Measurements from ENCODE around the gene LHFPL6.

LHFPL6 gene

GRCh38 chr13:39510316-39510695 lies 92.7 kb downstream of the LHFPL6 start:
- no peak for DNase-seq (ENCODE audit: low spot score)

GRCh38 chr13:39509616-39510315 lies 93.2 kb downstream of the LHFPL6 start:
- no peak for DNase-seq (ENCODE audit: low spot score)

DNA sequence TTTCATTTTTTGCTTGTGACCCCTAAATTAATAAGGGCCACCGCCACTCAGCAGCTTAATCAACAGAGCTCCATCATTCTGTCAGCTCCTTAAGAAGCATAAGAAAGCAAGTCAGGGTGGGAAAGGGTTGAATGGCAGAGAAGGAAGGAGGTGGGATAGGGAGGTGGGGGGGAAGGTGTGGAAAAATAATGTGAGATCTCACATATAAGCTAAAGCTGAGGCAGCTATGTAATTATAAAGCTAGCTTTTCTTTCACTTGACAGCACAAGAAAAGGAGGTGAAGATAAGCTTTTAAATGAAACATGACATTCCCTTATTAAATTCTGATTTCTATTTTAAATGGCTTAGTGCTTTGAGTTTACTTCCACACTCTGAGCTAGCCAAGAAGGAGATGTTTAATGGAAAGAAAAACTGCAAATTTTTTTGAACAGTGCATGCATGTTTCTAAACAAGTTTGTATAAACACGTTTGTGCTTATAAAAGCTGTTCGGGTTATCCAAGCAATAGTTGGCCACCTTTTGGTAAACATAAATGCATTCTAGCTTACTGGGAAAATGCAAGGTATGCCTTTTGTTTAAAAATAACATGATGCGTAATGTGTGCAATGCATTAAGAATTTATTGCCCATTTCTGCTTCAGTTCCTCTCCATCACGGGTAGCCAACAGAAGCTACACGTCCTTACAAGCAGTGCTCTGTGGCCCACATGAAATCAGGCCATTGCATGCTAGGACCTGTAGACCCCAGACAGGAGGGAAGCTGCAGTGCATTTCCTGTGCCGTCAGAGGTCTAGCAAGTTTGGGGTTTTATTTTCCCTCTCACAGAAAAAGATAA lies 96.2 kb downstream of the LHFPL6 start:
- DNase-seq (ENCODE audit: low spot score), result no peak

DNA sequence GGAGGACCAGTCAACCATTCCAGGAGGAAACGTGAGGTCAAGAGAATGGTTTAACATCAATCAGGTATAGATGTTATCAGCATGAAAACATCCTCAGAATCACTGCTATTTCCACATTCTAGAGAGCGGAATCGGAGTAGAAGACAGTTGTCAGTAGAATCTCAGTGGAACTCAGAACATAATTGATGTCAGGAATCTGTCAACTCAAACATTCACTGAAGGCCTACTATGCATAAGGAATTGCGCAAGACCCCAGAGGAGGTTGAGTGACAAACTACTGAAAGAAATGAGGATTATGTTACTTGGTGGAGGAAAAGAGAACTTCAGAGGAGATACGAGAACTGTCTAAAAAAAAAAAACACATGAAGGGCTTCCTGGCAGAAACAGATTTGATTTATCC lies 97.8 kb downstream of the LHFPL6 start:
- no peak for DNase-seq (ENCODE audit: low spot score)

DNA sequence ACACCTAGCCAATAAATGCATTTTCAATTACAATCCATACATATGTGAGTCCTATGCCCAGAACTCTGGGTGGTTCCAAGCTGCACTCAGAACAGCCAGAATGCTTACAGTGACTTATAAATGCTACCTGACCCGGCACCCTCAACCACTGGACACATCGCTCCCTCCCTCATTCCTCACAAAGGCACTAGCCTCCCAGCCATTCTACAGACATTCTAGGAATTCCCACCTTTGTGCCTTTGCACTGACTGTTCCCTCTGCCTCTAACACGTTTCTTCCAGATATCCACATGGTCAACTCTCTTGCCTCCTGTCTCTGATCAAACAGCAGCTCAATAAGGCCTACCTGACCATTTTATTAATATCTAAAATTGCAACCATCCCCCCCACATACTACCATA lies 99.9 kb downstream of the LHFPL6 start:
- DNase-seq (ENCODE audit: low spot score), result no peak

DNA sequence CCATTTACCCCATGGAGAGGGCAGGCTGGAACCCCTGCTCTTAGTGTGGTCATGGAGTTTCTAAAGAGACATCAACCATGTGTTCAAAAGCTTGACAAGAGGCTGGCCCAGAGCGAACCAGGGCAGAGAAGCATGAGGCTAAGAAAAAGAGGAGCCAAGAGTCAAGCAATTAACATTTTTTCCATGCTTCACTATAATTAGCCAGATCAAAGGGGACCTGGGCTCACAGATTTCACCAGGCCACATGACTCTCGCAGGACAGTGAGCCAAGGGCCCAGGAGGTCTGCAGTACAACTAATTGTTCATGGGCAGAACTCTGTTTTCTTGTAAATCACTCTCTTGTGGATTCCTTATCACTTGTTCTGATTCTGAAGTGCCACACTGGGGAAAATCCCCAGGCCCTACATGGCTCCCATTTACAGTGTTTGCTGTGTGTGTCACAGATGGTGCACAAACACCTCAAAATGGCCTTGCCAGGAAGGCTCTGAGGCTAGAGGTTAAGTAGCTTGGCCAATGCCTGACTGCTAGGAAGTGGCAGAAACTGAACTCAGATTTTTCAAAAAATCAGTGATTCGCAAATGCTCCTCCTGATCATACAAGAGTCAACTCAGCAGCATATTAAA lies 101.2 kb downstream of the LHFPL6 start:
- DNase-seq (ENCODE audit: low spot score), result no peak

DNA sequence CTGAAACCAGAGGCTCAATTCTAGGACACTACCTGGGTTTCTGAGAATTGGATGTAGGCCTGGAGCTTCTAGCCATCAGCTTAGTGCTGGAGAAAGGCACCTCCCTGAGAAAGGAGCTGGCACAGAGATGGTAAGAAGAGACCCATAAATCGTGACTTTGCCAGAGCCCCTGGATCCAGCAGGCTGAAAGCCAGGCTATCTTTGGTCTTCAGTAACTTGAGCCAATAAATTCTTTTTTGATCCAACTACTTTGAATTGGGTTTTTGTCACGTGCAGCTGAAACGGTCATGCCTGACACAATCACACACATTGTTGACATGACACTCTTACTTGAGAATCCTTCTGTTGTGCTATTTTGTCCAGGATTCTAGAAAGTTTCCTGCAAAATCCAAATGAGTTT lies 103.4 kb downstream of the LHFPL6 start:
- no peak for DNase-seq (ENCODE audit: low spot score)

DNA sequence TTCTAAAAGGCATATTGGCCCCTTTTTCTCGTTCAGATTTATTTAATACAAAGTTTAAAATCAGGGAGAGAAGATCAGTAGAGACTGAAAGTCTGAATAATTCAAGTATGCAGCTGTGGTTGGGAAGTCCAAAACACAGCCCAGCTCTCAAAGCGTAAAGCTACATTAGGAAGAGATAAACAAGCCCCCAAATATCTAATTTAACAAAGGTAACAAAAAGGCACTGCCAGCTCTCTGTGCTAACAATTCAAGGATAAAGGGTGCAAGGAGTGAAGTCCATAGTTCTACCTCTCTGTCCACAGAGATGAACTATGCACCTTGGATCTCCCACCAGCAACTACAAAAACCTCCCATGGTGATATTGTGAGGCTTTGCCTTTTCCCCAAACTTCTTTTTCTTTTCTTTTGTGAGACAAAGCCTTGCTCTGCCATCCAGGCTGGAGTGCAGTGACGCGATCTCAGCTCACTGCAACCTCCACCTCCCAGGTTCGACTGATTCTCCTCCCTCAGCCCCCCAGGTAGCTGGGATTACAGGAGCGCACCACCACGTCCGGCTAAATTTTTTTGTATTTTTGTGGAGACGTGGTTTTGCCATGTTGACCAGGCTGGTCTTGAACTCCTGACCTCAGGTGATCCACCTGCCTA lies 104.4 kb downstream of the LHFPL6 start:
- no peak for DNase-seq (ENCODE audit: low spot score)

- DNase-seq (ENCODE audit: low spot score), result no peak
These were observed 106.5 kb downstream of the LHFPL6 start for GRCh38 chr13:39496506-39496905.

GRCh38 chr13:39494633-39495032 lies 108.4 kb downstream of the LHFPL6 start:
- DNase-seq (ENCODE audit: low spot score), result no peak

- no peak for DNase-seq (ENCODE audit: low spot score)
These were observed 109.0 kb downstream of the LHFPL6 start for GRCh38 chr13:39494006-39494405.

DNA sequence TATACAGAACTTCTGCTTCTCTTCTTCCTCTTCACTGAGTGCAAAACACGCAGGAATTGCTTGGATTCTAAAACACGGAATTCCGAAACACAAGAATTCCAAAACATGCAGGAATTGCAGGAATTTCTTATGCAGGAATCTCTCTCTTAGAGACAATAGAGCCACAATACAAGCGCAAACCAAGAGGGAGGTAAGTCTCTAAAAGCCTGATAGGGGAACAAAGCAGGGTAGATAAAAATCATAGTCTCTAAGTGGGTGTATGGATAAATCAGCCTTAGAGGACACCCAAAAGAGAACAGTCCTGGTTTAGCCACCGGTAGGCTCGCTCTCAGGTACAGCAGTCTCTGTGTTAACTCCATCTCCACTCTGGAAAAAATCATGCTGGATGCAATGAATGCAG lies 112.9 kb downstream of the LHFPL6 start:
- DNase-seq (ENCODE audit: low spot score), result no peak

- no peak for DNase-seq (ENCODE audit: low spot score)
These were observed 116.2 kb downstream of the LHFPL6 start for GRCh38 chr13:39486758-39487157.

GRCh38 chr13:39485314-39485700 lies 117.7 kb downstream of the LHFPL6 start:
- DNase-seq (ENCODE audit: low spot score), result no peak

GRCh38 chr13:39484506-39485313 lies 118.3 kb downstream of the LHFPL6 start:
- DNase-seq (ENCODE audit: low spot score), result no peak

- no peak for DNase-seq (ENCODE audit: low spot score)
These were observed 119.7 kb downstream of the LHFPL6 start for GRCh38 chr13:39483326-39483725.

GRCh38 chr13:39481491-39481890 lies 121.5 kb downstream of the LHFPL6 start:
- no peak for DNase-seq (ENCODE audit: low spot score)

GRCh38 chr13:39474600-39474999 lies 128.4 kb downstream of the LHFPL6 start:
- DNase-seq (ENCODE audit: low spot score), result no peak

GRCh38 chr13:39469676-39470075 lies 133.3 kb downstream of the LHFPL6 start:
- no peak for DNase-seq (ENCODE audit: low spot score)

DNA sequence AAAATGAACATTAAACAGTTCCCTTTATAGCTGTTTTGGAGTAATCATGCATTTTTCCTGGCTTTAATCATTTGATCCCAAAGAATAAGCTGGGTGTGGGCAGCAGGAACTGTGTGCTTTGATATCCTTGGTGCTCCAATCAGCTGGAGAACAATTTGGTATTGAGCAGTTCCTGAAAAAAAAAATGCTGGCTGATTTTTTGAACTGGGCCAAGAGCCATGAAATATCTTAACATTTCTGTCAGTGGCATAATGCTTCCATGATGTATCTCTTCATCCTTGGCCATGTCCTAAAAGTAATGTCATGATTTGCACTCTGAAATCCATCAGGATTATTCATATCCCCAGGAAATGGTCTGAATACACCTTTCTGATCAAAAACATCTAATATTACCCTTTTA lies 134.7 kb downstream of the LHFPL6 start:
- no peak for DNase-seq (ENCODE audit: low spot score)

GRCh38 chr13:39463611-39464010 lies 139.4 kb downstream of the LHFPL6 start:
- DNase-seq (ENCODE audit: low spot score), result no peak

GRCh38 chr13:39462906-39463305 lies 140.1 kb downstream of the LHFPL6 start:
- DNase-seq (ENCODE audit: low spot score), result no peak
